Epithelial cell of esophagus (primary cell): ENCODE data around the gene HOXA6.
A peak's percentile ranks its signal among the peaks of the same experiment; 100 is the strongest.

ENCODE experiments used
- DNase-seq: peaks from one replicate; pipeline ENCODE4 v3.0.0; 2010; ENCODE audit warnings: low read depth
- H3K4me3 ChIP-seq: 2 replicates; pipeline ENCODE4 v1.5.1; 2011; ENCODE audit warnings: mild to moderate bottlenecking, low read length, control low read depth
- CTCF ChIP-seq: IDR thresholded peaks from 2 replicates; pipeline ENCODE4 v1.5.1; 2011; ENCODE audit warnings: low read depth, mild to moderate bottlenecking, low read length, control low read depth, inconsistent platforms; ENCODE audit not compliant: insufficient read depth; ENCODE audit errors: missing control alignments

Gene HOXA6

GRCh38 chr7:27159266-27160144, 11.9 kb upstream of the HOXA6 start:
- H3K4me3 ChIP-seq: no peak overlapping the region
- no peak for TF ChIP-seq CTCF
- DNase-seq: no peak

- no peak for DNase-seq
- no peak for TF ChIP-seq CTCF
- no peak overlapping the region for H3K4me3 ChIP-seq
Measured at GRCh38 chr7:27158436-27159265, 11.1 kb upstream of the HOXA6 start.

- H3K4me3 ChIP-seq: no peak overlapping the region
- no peak for TF ChIP-seq CTCF
- no peak for DNase-seq
Measured at GRCh38 chr7:27157702-27158431, 10.3 kb upstream of the HOXA6 start.

- no peak for DNase-seq
- no peak overlapping the region for H3K4me3 ChIP-seq
- TF ChIP-seq CTCF: no peak
Measured at GRCh38 chr7:27156916-27157701, 9.5 kb upstream of the HOXA6 start.

GRCh38 chr7:27156508-27156898, 8.9 kb upstream of the HOXA6 start, which contains the start of gene HOXA7:
TSS of gene HOXA7 (minus strand) at chr7:27156675. CDS start at chr7:27156545, 130 bp downstream.
- DNase-seq: no peak
- peak within 1 kb of the TSS; percentile 3 for H3K4me3 ChIP-seq

More at GRCh38 chr7:27156508-27156898, 8.9 kb upstream of the HOXA6 start, which contains the start of gene HOXA7:
- TF ChIP-seq CTCF: no peak
